HG03196 (cell line): ENCODE results near the gene CFD.
"Not testable (repeated sequence)": the region's sequence is repeated elsewhere in the genome, so short reads cannot be mapped to it uniquely, and the experiment has no call there.

Experiments
- ATAC-seq: cut with Tn5 transposase; IDR thresholded peaks from one replicate; pipeline ENCODE4 v1.9.1; 2021; ENCODE audit not compliant: unreplicated experiment

The CFD gene

GRCh38 chr19:852136-853013 is 7.1 kb upstream of the CFD start, which contains the start of gene ELANE:
Gene ELANE (plus strand): TSS chr19:852303. CDS start chr19:852329, 26 bp downstream.
- ATAC-seq = no peak

DNA sequence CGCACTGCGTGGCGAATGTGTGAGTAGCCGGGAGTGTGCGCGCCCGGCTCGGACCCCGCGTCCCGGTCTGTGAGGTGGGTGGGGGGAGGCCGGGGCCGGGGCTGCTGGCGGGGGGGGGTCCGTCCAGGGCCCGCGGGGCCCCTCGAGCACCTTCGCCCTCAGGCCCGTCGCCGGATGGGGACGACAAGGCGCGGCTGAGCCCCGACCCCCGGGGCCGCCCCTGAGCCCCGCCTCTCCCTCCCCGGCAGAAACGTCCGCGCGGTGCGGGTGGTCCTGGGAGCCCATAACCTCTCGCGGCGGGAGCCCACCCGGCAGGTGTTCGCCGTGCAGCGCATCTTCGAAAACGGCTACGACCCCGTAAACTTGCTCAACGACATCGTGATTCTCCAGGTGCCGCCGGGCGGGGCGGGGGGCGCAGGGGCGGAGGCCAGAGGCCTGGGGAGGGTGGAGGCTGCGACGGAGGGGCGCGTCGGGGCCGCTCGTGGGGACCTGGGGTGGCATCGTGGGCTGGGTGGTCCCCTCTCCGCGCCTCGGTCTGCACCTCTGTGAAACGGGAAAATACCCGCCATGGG is 6.4 kb upstream of the CFD start:
- no peak for ATAC-seq

DNA sequence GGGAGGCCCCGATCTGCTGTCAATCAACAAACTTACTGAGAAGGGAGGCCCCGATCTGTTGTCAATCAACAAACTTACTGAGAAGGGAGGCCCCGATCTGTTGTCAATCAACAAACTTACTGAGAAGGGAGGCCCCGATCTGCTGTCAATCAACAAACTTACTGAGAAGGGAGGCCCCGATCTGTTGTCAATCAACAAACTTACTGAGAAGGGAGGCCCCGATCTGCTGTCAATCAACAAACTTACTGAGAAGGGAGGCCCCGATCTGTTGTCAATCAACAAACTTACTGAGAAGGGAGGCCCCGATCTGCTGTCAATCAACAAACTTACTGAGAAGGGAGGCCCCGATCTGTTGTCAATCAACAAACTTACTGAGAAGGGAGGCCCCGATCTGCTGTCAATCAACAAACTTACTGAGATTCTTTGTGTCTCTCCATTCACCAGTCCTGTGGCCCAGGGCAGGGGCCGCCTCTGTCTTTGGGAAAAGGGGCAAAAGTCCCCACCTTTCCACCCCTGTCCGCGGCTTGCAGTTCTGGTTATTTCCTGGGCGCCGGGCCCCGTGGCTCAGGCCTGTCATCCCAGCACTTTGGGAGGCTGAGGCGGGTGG is 5.7 kb upstream of the CFD start:
- ATAC-seq = not testable (repeated sequence)

- ATAC-seq = no peak
Observed at GRCh38 chr19:854549-854948, 4.9 kb upstream of the CFD start.

GRCh38 chr19:855142-855541 is 4.3 kb upstream of the CFD start:
- ATAC-seq = no peak

DNA sequence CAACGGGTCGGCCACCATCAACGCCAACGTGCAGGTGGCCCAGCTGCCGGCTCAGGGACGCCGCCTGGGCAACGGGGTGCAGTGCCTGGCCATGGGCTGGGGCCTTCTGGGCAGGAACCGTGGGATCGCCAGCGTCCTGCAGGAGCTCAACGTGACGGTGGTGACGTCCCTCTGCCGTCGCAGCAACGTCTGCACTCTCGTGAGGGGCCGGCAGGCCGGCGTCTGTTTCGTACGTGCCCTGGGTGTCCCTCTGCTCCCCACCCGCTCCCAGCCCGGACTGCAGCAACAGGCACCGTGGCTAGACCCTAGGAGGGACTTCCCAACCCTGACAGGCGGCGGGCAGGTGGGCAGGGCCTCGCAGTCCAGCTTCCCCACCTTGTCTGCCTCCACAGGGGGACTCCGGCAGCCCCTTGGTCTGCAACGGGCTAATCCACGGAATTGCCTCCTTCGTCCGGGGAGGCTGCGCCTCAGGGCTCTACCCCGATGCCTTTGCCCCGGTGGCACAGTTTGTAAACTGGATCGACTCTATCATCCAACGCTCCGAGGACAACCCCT is 3.8 kb upstream of the CFD start:
- ATAC-seq = no peak

- no peak for ATAC-seq
Observed at GRCh38 chr19:858284-858683, 1.2 kb upstream of the CFD start.

DNA sequence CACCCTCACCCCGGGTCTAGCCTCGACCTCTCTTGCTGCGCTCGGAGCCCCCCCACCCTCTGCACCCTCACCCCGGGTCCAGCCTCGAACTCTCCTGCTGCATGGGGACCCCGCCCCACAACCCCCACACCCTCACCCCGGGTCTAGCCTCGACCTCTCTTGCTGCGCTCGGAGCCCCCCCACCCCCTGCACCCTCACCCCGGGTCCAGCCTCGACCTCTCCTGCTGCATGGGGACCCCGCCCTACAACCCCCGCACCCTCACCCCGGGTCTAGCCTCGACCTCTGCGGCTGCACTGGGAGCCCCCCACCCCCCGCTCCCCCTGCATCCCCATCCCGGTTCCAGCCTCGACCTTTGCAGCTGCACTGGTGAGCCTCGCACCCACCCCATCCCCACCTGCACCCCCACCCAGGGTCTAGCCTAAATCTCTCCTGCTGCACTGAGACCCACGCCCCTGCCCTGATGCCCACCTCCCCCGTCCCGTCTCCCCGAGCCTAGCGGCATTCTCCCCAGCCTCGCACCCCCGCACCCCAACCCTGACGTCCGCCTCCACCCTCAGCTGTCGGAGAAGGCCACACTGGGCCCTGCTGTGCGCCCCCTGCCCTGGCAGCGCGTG is 1.8 kb downstream of the CFD start:
- no peak for ATAC-seq

- ATAC-seq = no peak
Observed at GRCh38 chr19:861756-862580, 2.5 kb downstream of the CFD start.

DNA sequence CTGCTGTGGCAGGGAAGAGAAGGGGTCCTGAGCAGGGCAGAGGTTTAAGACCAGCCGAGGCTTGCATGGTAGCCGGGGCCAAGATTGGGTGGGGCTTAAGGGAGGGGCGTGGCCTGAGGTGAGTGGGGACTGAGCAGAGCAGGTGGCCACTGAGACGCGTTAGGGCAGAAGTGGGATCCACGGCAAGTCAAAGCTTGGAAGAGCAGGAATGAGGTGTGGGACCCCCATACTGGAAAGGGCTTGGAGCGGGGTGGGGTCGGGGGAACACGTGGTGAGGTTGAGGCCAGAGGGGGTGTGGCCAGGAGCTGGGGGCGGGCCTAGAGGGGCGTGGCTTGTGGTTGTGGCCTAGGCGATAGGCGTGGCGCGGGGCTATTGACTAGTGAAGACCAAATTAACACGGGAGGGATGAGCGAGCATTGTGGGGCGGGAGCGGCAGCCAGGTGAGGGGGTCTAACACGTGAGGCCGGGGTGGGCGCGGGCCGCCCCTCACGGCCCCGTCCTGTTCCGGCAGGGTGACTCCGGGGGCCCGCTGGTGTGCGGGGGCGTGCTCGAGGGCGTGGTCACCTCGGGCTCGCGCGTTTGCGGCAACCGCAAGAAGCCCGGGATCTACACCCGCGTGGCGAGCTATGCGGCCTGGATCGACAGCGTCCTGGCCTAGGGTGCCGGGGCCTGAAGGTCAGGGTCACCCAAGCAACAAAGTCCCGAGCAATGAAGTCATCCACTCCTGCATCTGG is 3.3 kb downstream of the CFD start:
- ATAC-seq = no peak

DNA sequence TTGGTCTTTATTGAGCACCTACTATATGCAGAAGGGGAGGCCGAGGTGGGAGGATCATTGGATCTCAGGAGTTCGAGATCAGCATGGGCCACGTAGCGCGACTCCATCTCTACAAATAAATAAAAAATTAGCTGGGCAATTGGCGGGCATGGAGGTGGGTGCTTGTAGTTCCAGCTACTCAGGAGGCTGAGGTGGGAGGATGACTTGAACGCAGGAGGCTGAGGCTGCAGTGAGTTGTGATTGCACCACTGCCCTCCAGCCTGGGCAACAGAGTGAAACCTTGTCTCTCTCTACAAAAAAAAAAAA is 3.8 kb downstream of the CFD start:
- no peak for ATAC-seq

GRCh38 chr19:866769-867300 is 7.4 kb downstream of the CFD start:
- ATAC-seq = no peak

GRCh38 chr19:867301-867793 is 7.9 kb downstream of the CFD start:
- ATAC-seq = no peak

DNA sequence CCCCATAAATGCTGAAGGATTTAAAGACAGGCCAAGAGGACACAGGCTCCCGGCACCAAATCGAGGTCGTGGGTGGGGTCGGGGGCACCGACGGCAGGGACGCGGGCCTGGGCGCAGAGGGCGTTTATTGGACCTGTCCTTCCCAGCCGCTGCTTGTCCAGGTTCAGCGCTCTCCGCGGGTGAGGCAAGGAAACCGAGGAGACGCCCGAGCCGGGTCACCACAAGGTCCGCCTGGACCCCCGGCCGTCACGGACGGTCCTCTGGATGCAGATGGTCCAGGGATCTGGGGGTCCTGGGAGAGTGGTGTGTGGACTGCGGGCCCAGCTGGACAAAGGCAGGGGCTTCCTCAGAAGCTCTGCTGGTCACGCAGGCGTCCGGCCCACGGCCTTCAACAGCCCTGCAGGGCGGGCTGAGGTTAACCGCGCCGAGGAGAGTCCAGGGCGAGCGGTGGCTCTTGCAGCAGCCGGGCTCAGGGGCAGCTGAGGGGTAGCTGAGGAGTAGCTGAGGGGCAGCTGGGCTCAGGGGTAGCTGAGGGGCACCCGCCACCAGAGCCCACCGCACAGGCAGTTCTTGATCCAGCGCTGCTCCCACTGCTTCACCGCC is 8.5 kb downstream of the CFD start:
- no peak for ATAC-seq

GRCh38 chr19:868458-869244 is 9.2 kb downstream of the CFD start:
- no peak for ATAC-seq

- no peak for ATAC-seq
Observed at GRCh38 chr19:869245-870177, 10.0 kb downstream of the CFD start.

DNA sequence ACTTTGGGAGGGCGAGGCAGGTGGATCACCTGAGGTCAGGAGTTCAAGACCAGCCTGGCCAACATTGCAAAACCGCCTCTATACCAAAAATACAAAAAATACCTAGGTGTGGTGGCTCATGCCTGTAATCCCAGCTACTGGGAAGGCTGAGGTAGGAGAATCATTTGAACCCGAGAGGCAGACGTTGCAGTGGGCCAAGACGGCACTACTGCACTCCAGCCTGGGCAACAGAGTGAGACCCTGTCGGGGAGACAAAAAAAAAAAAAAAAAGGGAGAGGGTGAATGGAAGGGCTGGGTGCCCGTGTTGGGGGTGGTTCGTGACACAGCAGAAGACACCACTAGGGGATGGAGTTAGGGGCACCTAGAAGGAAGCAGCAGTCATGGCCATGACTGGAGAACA is 10.8 kb downstream of the CFD start:
- ATAC-seq = no peak
